Measurements from ENCODE around the gene SSNA1.
"Not testable (repeated sequence)": the region's sequence is repeated elsewhere in the genome, so short reads cannot be mapped to it uniquely, and the experiment has no call there.

Gene SSNA1

DNA sequence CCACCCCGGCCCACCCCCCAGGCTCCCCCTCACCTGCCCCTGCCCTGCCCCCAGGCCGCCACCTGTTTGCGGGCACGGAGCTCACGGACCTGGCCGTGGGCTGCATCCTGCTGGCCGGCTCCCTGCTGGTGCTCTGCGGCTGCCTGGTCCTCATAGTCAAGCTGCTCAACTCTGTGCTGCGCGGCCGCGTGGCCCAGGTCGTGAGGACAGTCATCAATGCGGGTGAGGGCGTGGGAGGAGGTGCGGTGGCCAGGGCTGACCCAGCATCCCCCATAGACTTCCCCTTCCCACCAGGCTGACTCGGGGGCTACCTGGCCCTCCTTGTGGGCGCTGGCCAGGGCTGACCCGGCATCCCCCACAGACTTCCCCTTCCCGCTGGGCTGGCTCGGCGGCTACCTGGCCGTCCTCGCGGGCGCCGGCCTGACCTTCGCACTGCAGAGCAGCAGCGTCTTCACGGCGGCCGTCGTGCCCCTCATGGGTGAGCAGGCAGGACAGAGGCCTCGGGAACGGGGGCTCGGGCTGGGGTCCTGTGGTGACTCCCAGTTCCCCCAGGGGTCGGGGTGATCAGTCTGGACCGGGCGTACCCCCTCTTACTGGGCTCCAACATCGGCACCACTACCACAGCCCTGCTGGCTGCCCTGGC lies 45.7 kb downstream of the SSNA1 start:
- DNase-seq = no peak

DNA sequence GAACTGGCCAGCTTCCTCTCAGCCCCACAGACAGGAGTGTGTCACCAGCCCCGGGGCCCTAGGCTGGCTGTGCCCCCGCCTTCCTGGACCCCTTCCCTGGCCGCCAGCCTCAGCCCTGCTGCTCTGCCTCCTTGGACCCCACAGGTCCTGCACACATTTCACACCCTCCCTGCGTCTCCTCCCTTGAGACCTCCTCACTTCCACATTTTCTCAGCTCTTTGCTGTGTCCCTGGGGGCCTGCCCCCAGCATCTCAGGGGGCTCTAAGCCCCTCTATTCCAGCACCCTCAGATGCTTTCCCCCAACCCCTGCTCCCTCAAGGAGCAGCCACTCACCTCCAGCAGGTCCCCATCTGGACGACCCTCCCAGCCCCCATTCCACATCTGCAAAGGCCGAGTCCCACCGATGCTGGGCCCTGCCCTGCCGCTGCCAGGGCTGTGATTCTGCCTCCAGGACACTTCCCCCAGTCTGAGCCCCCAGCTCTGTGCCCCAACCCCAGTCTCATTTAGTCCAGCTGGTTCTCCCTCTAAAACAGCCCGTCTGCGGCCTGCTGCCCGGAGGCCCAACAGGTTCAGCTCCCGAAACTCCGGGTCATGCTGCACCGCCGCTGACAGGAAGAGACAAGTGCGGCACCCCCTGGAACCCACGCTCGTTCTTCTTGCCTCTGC lies 46.4 kb downstream of the SSNA1 start:
- no peak for DNase-seq

DNA sequence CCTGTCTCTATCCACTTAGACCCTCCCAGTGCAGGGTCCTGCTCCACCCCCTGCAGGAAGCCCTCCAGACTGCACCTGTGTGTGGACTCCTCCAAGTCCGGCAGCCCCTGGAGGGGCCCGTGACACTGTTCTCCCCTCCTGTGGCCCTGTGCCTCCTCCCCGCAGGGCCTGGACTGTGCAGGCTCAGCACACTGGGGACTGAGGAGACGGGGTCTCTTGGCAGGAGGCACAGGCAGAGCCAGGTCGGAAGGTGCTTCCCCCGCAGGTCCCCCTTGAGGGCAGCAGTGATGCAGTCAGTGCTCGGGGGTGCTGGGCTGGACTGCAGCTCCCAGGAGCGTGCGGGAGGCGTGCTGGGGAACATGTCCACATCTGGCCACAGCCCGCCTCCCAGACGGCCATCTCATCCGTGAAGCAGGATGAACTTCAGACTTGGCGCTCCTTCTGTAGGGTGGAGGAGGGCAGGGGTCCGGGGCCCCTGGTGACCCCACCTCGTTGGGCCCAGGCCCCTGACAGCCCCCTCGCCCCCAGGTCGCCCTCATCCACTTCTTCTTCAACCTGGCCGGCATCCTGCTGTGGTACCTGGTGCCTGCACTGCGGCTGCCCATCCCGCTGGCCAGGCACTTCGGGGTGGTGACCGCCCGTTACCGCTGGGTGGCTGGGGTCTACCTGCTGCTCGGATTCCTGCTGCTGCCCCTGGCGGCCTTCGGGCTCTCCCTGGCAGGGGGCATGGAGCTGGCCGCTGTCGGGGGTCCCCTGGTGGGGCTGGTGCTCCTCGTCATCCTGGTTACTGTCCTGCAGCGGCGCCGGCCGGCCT lies 47.2 kb downstream of the SSNA1 start:
- no peak for DNase-seq

DNA sequence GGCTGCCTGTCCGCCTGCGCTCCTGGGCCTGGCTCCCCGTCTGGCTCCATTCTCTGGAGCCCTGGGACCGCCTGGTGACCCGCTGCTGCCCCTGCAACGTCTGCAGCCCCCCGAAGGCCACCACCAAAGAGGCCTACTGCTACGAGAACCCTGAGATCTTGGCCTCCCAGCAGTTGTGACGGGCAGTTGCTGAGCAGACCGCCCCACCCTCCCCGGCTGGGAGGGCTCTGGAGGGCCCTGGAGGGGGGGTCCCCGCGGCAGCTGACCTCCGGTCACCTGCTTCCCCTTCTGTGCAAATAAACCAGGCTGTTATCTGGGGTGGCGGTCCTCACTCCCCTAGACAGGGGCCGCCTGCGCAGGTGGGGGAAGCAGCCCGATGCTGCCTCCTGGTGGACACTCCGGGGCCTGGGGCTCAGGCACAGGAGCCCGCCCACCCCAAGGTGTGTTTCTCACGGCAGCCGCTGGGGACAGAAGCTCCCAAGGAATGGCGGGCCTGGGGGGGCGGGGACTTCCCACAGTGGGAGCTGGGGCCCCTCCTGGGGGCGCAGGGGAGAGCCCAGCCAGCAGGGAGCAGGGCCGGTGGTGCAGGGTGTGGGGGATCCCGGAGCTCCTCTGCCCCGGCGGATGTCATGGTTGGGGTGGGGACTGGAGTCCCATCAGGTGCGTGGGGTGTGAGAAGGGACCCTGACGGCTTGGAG lies 47.9 kb downstream of the SSNA1 start:
- peak; percentile 62 to 86 for DNase-seq

DNA sequence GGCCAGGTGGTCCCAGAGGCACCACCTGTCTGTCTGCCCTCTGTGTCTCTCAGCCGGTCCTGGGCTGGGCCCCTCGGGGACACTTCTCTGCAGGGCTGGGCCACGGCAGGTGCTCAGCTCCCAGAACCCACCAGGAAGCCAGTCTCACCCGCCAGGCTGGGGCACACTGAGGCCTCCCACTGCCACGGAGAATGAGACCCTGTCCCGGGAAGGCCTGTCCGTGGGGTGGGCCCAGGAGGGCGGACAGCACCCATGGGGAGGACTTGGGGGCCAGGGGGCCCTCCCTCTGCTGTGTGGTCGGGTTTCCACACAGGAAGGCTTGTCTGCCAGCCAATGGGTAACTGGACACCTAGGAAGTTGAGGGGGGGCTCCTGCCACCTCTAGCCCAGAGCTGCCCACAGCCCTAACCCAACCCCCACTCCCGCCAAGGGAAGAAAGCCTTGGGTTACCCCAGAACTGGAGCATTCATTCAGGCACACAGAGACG lies 48.5 kb downstream of the SSNA1 start:
- no peak for DNase-seq

DNA sequence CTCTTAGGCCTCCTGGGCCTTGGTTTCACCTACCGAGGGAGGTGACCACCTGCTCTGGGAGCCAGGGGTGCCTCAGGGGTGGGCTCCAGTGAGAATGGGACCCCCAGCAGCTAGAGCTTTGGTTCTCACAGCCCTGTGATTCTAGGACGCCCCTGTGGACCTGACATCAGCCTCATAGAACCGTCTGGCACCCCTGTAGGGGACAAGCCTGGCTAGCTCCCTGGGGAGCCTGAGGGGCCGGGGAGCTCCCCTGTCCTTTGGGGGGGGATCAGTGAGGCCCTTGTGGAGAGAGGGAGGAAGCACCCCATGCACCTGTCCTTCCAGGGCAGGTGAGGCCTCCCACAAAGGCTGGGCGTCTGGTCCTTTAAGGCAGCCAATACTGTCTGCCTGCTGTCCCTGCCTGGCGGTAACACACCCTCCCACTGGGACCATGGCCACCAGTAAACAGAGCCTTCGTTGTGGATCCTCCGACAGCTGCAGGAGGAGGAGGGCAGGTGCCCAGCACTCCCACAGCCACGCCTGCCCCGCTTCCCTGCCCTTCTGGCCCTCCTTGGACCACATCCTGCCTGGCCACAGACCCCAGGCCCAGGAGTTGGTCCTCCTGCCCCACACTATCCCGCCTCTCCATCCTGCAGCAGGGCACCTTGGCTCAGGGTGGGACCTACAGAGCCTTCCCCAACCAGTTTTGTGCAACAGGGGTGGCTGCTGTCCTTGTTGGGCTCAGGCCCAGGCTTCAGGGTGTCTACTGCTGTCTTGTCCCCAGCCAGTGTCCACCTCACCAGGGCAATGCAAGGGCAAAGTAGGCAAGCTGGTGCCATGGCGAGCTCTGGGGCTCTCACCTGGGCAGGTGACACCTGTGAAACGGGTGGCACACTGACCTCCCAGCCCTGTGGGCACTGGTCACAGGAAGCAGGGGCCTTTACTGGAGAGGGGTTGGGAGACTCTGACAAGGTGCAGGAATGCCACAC lies 49.6 kb downstream of the SSNA1 start:
- DNase-seq = no peak

DNA sequence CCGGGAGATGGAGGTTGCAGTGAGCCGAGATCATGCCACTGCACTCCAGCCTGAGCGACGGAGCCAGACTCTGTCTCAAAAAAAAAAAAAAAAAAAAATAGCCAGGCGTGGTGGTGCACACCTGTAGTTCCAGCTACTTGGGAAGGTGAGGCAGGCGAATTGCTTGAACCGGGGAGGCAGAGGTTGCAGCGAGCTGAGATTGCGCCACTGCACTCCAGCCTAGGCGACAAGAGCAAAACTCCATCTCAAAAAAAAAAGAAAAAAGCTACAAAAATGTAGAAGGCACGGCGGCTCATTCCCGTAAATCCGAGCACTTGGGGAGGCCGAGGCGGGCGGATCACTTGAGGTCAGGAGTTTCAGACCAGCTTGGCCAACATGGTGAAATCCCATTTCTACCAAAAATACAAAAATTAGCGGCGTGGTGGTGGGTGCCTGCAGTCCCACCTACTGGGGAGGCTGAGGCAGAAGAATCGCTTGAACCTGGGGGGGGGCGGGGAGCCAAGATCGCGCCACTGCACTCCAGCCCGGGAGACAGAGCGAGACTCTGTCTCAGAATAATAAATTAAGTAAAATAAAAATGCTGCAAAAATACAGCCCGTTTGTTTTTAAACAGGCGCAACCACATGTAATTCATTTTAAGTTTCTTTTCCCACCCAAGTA lies 51.2 kb downstream of the SSNA1 start:
- DNase-seq = not testable (repeated sequence)

Measured in inflammatory macrophage treated with lipopolysaccharide for 1 hour (primary cell).